GM18870 (cell line): ENCODE data around the gene B9D2.
A peak's percentile ranks its signal among the peaks of the same experiment; 100 is the strongest.
"Not testable (repeated sequence)": the region's sequence is repeated elsewhere in the genome, so short reads cannot be mapped to it uniquely, and the experiment has no call there.

Source experiments
- ATAC-seq: cut with Tn5 transposase; IDR thresholded peaks from one replicate; pipeline ENCODE4 v1.9.1; 2021; ENCODE audit warnings: moderate library complexity; ENCODE audit not compliant: unreplicated experiment

B9D2 gene

GRCh38 chr19:41391618-41392017, 27.7 kb upstream of the B9D2 start:
- ATAC-seq: no peak

- no peak for ATAC-seq
Measured at GRCh38 chr19:41386442-41386841, 22.5 kb upstream of the B9D2 start.

DNA sequence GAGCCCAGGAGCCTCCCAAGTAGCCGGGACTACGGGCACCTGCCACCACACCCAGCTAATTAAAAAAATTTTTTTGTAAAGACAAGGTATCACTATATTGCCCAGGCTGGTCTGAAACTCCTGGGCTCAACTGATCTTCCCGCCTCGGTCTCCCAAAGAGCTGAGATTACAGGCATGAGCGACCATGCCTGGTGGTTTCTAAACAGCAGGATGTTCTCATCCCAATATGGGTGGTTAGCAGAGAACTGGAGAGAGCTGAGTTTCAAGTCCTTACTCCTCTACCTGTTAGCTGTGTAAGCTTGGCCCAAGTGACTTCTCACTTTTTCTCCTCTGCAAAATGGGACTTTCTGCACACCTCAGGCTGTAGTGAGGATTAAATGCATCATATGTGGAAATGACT, 20.4 kb upstream of the B9D2 start:
- ATAC-seq: no peak

- not testable (repeated sequence) for ATAC-seq
Measured at GRCh38 chr19:41381536-41381935, 17.6 kb upstream of the B9D2 start.

- ATAC-seq: no peak
Measured at GRCh38 chr19:41377977-41378709, 14.2 kb upstream of the B9D2 start.

- ATAC-seq: no peak
Measured at GRCh38 chr19:41376998-41377365, 13.0 kb upstream of the B9D2 start.

- no peak for ATAC-seq
Measured at GRCh38 chr19:41376241-41376997, 12.5 kb upstream of the B9D2 start, which contains the start of gene TMEM91. TSS of gene TMEM91 (plus strand) at chr19:41376533. CDS start at chr19:41378310, 1,777 bp downstream.

DNA sequence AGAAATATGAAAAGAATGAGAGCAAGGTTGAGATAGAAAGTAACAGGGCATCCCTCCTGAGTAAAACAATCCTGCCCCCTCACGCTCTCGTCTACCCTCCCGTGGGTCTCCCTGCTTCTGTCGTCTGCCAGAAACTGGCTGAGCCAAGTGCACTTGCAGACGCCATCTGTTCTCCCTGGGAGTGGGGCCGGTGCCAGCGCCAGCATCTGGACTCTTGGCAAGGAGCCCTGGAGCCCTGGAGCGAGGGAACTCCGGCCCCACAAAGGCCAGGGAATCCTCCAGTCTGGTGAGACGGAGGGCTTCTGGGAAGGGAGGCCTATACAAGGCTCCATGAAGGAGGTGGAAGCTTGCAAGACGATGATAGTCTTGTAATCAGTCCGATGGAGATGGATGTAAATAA, 10.0 kb upstream of the B9D2 start:
- no peak for ATAC-seq

DNA sequence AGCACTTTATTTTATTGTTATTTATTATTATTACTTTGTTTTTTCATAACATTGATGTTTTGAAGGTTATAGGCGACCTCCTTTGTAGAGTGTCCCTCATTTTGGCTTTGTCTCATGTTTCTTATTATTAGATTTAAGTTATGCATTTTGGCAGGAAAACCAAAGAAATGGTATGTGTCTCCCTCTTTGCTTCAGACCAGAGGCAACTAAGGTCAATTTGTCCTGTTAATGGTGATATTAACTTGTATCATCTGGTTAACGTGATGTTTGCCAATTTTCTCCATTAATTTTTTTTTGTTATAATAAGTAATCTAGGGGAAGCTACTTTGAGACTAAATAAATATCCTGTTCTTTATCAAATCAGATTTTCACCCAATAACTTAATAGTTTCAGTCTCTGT, 8.6 kb upstream of the B9D2 start:
- no peak for ATAC-seq

GRCh38 chr19:41371541-41371940, 7.6 kb upstream of the B9D2 start:
- ATAC-seq: no peak

GRCh38 chr19:41371119-41371518, 7.2 kb upstream of the B9D2 start:
- not testable (repeated sequence) for ATAC-seq

GRCh38 chr19:41369769-41370168, 5.8 kb upstream of the B9D2 start:
- ATAC-seq: no peak

DNA sequence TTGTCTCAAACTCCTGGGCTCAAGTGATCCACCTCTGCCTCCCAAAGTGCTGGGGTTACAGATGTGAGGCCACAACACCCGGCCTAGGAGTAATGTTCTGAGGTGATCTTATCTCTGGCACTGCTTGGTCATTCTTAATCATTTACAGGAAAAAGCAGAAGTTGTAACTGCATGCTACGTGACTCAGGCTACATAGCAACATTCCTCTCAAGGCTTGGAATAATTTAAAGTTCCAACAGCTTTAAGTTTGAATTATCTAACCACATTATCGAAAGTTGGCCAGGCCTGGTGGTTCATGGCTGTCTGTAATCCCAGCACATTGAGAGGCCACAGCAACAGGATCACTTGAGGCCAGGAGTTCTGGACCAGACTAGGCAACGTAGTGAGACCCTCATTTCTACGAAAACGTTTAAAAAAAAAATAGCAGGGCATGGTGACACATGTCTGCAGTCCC, 3.9 kb upstream of the B9D2 start:
- no peak for ATAC-seq

GRCh38 chr19:41366089-41366488, 2.1 kb upstream of the B9D2 start:
- ATAC-seq: no peak

- no peak for ATAC-seq
Measured at GRCh38 chr19:41364524-41365391, 809 bp upstream of the B9D2 start.

DNA sequence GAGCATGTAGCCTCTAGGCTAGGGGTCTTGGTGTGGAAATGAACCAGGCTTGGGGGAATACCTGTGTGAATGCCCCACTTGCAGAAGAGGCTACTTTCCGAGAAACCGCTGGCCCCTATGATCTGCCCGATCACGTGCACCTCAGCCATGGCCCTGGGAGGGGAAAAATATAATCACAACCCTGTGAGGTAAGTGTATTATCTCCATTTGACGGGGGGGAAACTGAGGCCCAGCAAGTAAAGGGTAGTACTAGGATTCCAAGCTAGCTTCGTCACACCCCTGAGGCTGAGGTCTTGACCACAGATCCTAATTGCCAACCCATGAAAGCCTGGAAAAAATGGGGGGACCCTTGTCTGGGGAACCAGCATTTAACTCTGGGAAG, 587 bp downstream of the B9D2 start:
- peak; percentile 2 for ATAC-seq

DNA sequence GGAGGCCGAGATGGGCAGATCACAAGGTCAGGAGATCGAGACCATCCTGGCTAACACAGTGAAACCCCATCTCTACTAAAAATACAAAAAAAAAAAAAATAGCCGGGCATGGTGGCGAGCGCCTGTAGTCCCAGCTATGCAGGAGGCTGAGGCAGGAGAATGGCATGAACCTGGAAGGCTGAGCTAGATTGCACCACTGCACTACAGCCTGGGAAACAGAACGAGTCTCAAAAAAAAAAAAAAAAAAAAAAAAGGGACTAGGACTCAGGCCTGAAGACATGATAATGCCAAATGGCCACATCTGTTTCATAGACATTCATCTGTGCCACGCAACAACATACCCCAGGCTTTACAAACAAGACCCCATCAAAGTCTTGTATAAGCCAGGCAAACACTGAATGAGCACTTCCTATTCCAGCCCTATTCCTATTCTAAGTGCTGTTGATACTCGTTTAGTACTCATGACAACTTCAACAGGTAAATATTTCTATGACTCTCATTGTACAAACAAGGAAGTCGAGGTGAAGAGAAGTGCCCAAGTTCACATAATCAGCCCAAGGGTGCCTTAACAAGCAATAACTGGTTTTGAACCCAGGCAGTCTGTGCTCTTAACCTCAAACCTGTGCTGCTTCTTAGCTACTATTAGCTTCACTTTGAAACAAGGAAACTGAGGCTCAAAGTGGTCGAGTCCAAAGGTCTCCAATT, 1.7 kb downstream of the B9D2 start:
- no peak for ATAC-seq

DNA sequence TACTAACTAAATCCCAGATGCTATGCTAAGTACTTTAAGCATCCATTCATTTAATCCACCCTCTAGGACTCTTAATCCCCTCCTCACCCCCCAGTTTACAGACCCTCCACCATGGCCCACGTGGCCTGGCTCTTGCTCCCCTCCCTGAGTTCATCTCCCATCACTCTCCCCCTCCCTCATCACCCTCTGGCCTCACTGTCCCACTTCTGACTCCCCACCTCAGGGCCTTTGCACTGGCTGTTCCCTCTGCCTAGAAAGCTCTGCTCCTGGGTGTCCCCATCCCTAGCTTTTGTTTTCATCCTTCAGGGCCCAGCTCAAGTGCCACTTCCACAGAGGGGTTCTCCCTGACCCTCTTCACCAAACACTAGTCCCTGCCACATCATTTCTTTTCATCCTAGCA, 4.2 kb downstream of the B9D2 start:
- ATAC-seq: no peak

- ATAC-seq: no peak
Measured at GRCh38 chr19:41357746-41358145, 6.2 kb downstream of the B9D2 start.

- no peak for ATAC-seq
Measured at GRCh38 chr19:41356984-41357739, 6.8 kb downstream of the B9D2 start.
